Colonic mucosa (tissue), 4 donors: ENCODE measurements around the gene SLC7A1. TPM values are rescaled to one million over a fixed set of nuclear protein-coding genes. Genes with fewer than 3 reads are reported as not detected.

ENCODE experiments used
- DNase-seq: peaks from one replicate; pipeline ENCODE4 v3.0.0-alpha.2; 2020
- H3K27ac ChIP-seq: fragments of 200-600 bp; one replicate; pipeline ENCODE4 v1.8.0; 2021
- H3K27me3 ChIP-seq: fragments of 200-600 bp; one replicate; pipeline ENCODE4 v1.8.0; 2021
- H3K36me3 ChIP-seq: fragments of 200-600 bp; one replicate; pipeline ENCODE4 v1.8.0; 2021
- H3K4me1 ChIP-seq: fragments of 200-600 bp; one replicate; pipeline ENCODE4 v1.8.0; 2021; ENCODE audit warnings: mild to moderate bottlenecking
- H3K4me3 ChIP-seq: fragments of 200-600 bp; one replicate; pipeline ENCODE4 v1.8.0; 2021
- H3K9ac ChIP-seq, 2 donors: one replicate each; pipeline ENCODE4 v1.7.0; 2013; ENCODE audit warnings: control low read depth in 2 of 2, low read depth in 2 of 2, low read length in 2 of 2
- H3K9me3 ChIP-seq: fragments of 200-600 bp; one replicate; pipeline ENCODE4 v1.8.0; 2021
- intact Hi-C: fragments of 100-400 bp; cut with DNase I; formaldehyde crosslinking; loops from one replicate; pipeline ENCODE4 v1.14.1; 2022
- total RNA-seq, 2 donors: library from RNA; stranded (reverse); fragmentation: NEBNext Ultra II Directional in 1 of 2; extraction: Animal tissue kit (Norgen Biotek cat#: 25700) in 1 of 2; gene quantifications; one replicate each; pipeline ENCODE4 v1.2.1, GENCODE V29; 2021
- TF ChIP-seq, protein P1 (sequence below): fragments of 200-600 bp; IDR thresholded peaks from one replicate; pipeline ENCODE4 v1.8.0; 2022; ENCODE audit warnings: antibody characterized with exemption, mild to moderate bottlenecking
- donor health status: healthy.
- donor health status: DM: no; HTN: no; CAD: no.
- donor health status: DM: no; HTN: no; CAD: no.

Gene SLC7A1
- total RNA-seq, 2 donors from 2014 or later = 52.4 to 62.8 TPM

DNA sequence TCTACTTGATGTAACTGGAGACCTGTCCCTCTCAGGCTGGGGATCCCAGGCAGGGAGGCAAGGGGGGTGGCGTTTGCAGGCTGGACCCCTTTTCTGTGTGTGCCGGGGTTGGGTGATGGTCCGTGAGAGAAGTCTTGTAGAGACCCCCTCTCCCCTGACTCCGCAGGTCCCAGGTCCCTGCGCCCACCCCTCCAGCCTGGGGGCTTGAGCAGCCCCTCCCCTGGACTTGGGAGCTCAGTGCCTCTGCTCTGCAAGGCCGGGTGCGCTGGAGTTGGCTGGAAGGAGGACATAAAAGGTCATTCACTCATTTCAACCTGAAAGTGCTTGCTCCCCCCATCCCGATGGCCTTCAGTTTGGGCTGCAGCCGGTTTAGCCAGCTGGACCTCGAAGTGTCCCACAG, 89.5 kb downstream of the SLC7A1 start:
- no peak overlapping the region for H3K4me3 ChIP-seq
- DNase-seq = no peak
- no peak overlapping the region for H3K27ac ChIP-seq
- intact Hi-C loops = loop anchor here (5.0 kb wide), 1 partner anchor 611 kb away; no protein-coding TSS in a partner anchor
- H3K9ac ChIP-seq = no peak overlapping the region
- TF ChIP-seq, protein P1, sequence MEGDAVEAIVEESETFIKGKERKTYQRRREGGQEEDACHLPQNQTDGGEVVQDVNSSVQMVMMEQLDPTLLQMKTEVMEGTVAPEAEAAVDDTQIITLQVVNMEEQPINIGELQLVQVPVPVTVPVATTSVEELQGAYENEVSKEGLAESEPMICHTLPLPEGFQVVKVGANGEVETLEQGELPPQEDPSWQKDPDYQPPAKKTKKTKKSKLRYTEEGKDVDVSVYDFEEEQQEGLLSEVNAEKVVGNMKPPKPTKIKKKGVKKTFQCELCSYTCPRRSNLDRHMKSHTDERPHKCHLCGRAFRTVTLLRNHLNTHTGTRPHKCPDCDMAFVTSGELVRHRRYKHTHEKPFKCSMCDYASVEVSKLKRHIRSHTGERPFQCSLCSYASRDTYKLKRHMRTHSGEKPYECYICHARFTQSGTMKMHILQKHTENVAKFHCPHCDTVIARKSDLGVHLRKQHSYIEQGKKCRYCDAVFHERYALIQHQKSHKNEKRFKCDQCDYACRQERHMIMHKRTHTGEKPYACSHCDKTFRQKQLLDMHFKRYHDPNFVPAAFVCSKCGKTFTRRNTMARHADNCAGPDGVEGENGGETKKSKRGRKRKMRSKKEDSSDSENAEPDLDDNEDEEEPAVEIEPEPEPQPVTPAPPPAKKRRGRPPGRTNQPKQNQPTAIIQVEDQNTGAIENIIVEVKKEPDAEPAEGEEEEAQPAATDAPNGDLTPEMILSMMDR = no peak
- H3K27me3 ChIP-seq = no peaks in the 10 kb centered on the region
- H3K36me3 ChIP-seq = no peaks in the 10 kb centered on the region
- H3K9me3 ChIP-seq = no peaks in the 10 kb centered on the region
- H3K4me1 ChIP-seq = peaks cover 8% of the 10 kb centered on the region

GRCh38 chr13:29505511-29505910, 90.0 kb downstream of the SLC7A1 start:
- no peak for DNase-seq
- Histone ChIP-seq H3K36me3 (no peaks in the 10 kb centered on the region), H3K4me3 (no peak overlapping the region)

GRCh38 chr13:29504691-29505090, 90.8 kb downstream of the SLC7A1 start:
- intact Hi-C loops = loop anchor here (5.0 kb wide), 1 partner anchor 613 kb away; no protein-coding TSS in a partner anchor
- H3K27ac ChIP-seq = no peak overlapping the region
- TF ChIP-seq, protein P1 = no peak
- H3K9ac ChIP-seq = no peak overlapping the region
- H3K36me3 ChIP-seq = no peaks in the 10 kb centered on the region
- H3K4me3 ChIP-seq = no peak overlapping the region
- H3K9me3 ChIP-seq = no peaks in the 10 kb centered on the region
- no peaks in the 10 kb centered on the region for H3K27me3 ChIP-seq
- peaks cover 8% of the 10 kb centered on the region for H3K4me1 ChIP-seq
- no peak for DNase-seq

More at GRCh38 chr13:29505511-29505910, 90.0 kb downstream of the SLC7A1 start:
- H3K27me3 ChIP-seq = no peaks in the 10 kb centered on the region
- intact Hi-C loops = loop anchor here (5.0 kb wide), 1 partner anchor 612 kb away; no protein-coding TSS in a partner anchor
- H3K27ac ChIP-seq = no peak overlapping the region
- H3K9ac ChIP-seq = no peak overlapping the region
- TF ChIP-seq, protein P1 = no peak
- H3K4me1 ChIP-seq = peaks cover 8% of the 10 kb centered on the region
- no peaks in the 10 kb centered on the region for H3K9me3 ChIP-seq

DNA sequence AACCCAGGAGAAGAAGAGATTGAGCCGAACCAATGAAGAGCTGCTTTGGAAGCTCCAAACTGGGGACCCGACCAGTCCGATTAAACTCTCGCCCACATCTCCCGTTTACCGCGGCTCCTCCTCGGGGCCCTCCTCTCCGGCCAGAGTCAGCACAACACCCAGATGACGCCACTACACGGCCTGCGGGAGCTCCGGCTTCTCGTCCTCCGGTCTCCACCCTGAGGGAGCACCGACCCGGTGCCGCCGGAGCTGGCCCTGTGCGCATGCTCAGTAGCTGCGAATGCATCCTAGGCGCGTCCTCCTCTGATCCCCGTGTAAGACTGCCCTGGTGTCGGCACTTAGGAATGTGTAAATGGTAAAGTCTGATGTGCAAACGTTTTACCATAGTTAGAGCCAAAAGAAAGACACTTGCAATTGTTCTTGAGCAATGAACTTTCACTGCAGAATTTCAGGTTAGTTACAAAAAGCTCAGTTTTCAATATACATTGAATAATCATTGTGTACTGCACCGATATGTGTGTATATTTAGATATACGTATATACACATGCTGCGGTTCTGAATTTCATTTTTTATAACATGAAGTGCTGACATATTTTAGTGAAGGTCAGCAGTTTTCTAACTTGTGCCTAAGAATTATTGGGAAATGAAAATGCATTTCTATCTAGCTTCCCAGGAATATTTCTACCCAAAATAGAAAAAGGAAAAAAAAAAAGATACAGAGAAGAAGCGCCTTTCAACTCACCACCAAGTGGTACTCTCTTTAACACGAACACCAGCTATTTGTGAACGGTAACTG, 92.2 kb downstream of the SLC7A1 start:
- Histone ChIP-seq H3K27me3 (no peaks in the 10 kb centered on the region), H3K4me1 (no peaks in the 10 kb centered on the region), H3K9me3 (no peaks in the 10 kb centered on the region), H3K27ac (no peak overlapping the region), H3K9ac (no peak overlapping the region), H3K4me3 (no peak overlapping the region), H3K36me3 (no peaks in the 10 kb centered on the region)
- intact Hi-C loops = no loop called here
- DNase-seq = no peak
- TF ChIP-seq, protein P1 = no peak

DNA sequence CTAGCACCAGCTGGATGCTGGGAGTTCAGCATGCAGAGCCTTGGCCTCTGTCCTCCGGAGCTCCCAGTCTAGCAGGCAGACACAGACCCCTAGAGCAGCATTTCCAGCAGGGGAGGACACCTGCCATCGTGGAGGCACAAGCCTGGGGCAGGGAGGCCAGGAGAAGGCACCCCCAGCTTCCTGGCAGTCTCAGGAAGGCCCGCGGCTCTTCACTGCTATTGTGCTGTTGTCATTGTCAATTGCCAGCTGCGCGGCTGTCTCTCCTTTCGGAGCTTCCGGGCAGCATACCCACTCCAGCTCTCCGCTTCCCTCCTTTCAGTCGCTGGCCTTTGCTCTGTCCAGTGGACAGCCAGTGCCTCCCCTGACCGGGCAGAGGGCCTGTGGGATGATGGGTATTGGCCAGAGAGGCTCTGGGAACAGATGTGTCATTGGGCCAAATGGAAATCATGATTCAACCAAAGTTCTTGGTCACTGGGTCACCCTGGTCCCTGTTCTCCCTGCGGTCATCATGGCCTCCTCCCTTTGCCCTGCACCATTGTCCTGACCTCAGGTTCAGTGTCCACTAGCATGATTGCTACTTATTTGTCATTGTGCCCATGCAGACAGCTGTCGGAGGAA, 93.0 kb downstream of the SLC7A1 start:
- no peaks in the 10 kb centered on the region for H3K9me3 ChIP-seq
- TF ChIP-seq, protein P1 = no peak
- no peaks in the 10 kb centered on the region for H3K27me3 ChIP-seq
- no peak overlapping the region for H3K4me3 ChIP-seq
- no peaks in the 10 kb centered on the region for H3K36me3 ChIP-seq
- intact Hi-C loops = no loop called here
- DNase-seq = no peak
- no peak overlapping the region for H3K9ac ChIP-seq
- no peak overlapping the region for H3K27ac ChIP-seq
- no peaks in the 10 kb centered on the region for H3K4me1 ChIP-seq
